Kidney (tissue), 14 donors: ENCODE data around the gene SPX. TPM values are rescaled to one million over a fixed set of nuclear protein-coding genes. Genes with fewer than 3 reads are reported as not detected.

Source experiments
- DNase-seq, 5 donors: peaks; one replicate each; pipeline ENCODE4 v3.0.0-alpha.2; 2013 to 2020
- FAIRE-seq: peaks from 2 replicates; lab custom pipeline; 2012; peaks lifted over from hg19 to GRCh38; lab: Jason Lieb, UNC
- H3K27ac ChIP-seq, 2 donors: one replicate each; pipeline ENCODE4 v1.7.0; 2013; ENCODE audit warnings: low read depth in 2 of 2, low read length in 2 of 2, inconsistent platforms in 1 of 2
- H3K27me3 ChIP-seq: one replicate; pipeline ENCODE4 v1.7.1; 2013; ENCODE audit warnings: low read length, inconsistent platforms; ENCODE audit not compliant: control insufficient read depth, insufficient read depth
- H3K36me3 ChIP-seq, 3 donors: one replicate each; pipeline versions ENCODE4 v1.7.0 to v1.7.1; 2013; ENCODE audit warnings: low read length in 3 of 3, control low read depth in 1 of 3, inconsistent platforms in 1 of 3; ENCODE audit not compliant: insufficient read depth in 3 of 3, control insufficient read depth in 2 of 3
- H3K4me1 ChIP-seq, 3 donors: one replicate each; pipeline versions ENCODE4 v1.7.0 to v1.7.1; 2013; ENCODE audit warnings: low read length in 3 of 3, inconsistent platforms in 1 of 3, low read depth in 1 of 3; ENCODE audit not compliant: control insufficient read depth in 2 of 3, insufficient read depth in 2 of 3
- H3K4me3 ChIP-seq, 3 donors: one replicate each; pipeline versions ENCODE4 v1.7.0 to v1.8.1; 2013; ENCODE audit warnings: low read length in 3 of 3, control low read depth in 1 of 3, inconsistent platforms in 1 of 3
- H3K9ac ChIP-seq, 3 donors: one replicate each; pipeline versions ENCODE4 v1.7.0 to v1.7.1; 2013; ENCODE audit warnings: low read length in 3 of 3, control low read depth in 1 of 3, inconsistent platforms in 1 of 3
- H3K9me3 ChIP-seq, 3 donors: one replicate each; pipeline versions ENCODE4 v1.7.0 to v1.7.1; 2013; ENCODE audit warnings: low read length in 3 of 3, control low read depth in 1 of 3, inconsistent platforms in 1 of 3; ENCODE audit not compliant: control insufficient read depth in 2 of 3, insufficient read depth in 1 of 3
- CTCF ChIP-seq: IDR thresholded peaks from 3 replicates; pipeline ENCODE4 v1.5.1; 2012; ENCODE audit warnings: mild to moderate bottlenecking, moderate library complexity, borderline replicate concordance; ENCODE audit not compliant: insufficient read depth; ENCODE audit errors: extremely low read depth
- intact Hi-C: fragments of 100-400 bp; cut with DNase I; formaldehyde crosslinking; loops from one replicate; pipeline ENCODE4 v1.11.1; 2022
- polyA plus RNA-seq: library from polyadenylated mRNA; stranded (reverse); fragments of 350-450 nt; fragmentation: Illumina TruSeq; extraction: RNeasy Lipid Tissue Mini Kit (QIAGEN cat#74804); gene quantifications from one replicate; pipeline ENCODE4 v1.2.3, GENCODE V29; 2014; ENCODE audit warnings: low read depth, low replicate concordance; ENCODE audit not compliant: insufficient read depth
- total RNA-seq: library from RNA; stranded (reverse); fragmentation: NEBNext Ultra II Directional; extraction: Animal tissue kit (Norgen Biotek cat#: 25700); gene quantifications from one replicate; pipeline ENCODE4 v1.2.1, GENCODE V29; 2021
- donor health status: control.
- donor health status: control.
- donor health status: control.
- donor health status: control.
- donor health status: control.
- donor health status: DM: yes; HTN: yes; CAD: no.
- donor health status: Normal renal cell carcinoma (clear cell type).

The SPX gene
- total and polyA plus RNA-seq, 2 donors from 2014 or later: 28.2 to 52.2 TPM

- DNase-seq: no peak
- no peaks in the 10 kb centered on the region for H3K9me3 ChIP-seq
- H3K4me1 ChIP-seq: no peaks in the 10 kb centered on the region
- FAIRE-seq: no peak
- no peak overlapping the region for H3K9ac ChIP-seq
- TF ChIP-seq CTCF: no peak
- intact Hi-C loops: no loop called here
- no peaks in the 10 kb centered on the region for H3K27me3 ChIP-seq
- H3K27ac ChIP-seq: no peak overlapping the region
- H3K36me3 ChIP-seq: peaks cover 0 to 19% (median 2%) of the 10 kb centered on the region in 3 donors
- H3K4me3 ChIP-seq: no peak overlapping the region
Measured at GRCh38 chr12:21518451-21518850, 7.6 kb upstream of the SPX start.

- DNase-seq (no peak), FAIRE-seq (no peak)
- intact Hi-C loops: no loop called here
- H3K4me3 ChIP-seq: no peak overlapping the region
- no peaks in the 10 kb centered on the region for H3K4me1 ChIP-seq
- no peak overlapping the region for H3K27ac ChIP-seq
- no peaks in the 10 kb centered on the region for H3K9me3 ChIP-seq
- TF ChIP-seq CTCF: no peak
- H3K27me3 ChIP-seq: no peaks in the 10 kb centered on the region
- peak overlapping the region in 1 of 3 donors; percentile 2 for H3K9ac ChIP-seq
- no peaks in the 10 kb centered on the region for H3K36me3 ChIP-seq
Measured at GRCh38 chr12:21521541-21521940, 4.6 kb upstream of the SPX start.

- H3K27me3 ChIP-seq: no peaks in the 10 kb centered on the region
- H3K9ac ChIP-seq: no peak overlapping the region
- H3K4me3 ChIP-seq: no peak overlapping the region
- no peaks in the 10 kb centered on the region for H3K4me1 ChIP-seq
- no peak for TF ChIP-seq CTCF
- no peak overlapping the region for H3K27ac ChIP-seq
- DNase-seq (no peak), FAIRE-seq (no peak)
- no peaks in the 10 kb centered on the region for H3K36me3 ChIP-seq
- intact Hi-C loops: no loop called here
- H3K9me3 ChIP-seq: no peaks in the 10 kb centered on the region
Measured at GRCh38 chr12:21523148-21523547, 2.9 kb upstream of the SPX start.

- Histone ChIP-seq H3K9me3 (no peaks in the 10 kb centered on the region), H3K9ac (peak overlapping the region in 2 of 3 donors; percentile 43 to 72), H3K27ac (peak overlapping the region; percentile 77 to 85), H3K27me3 (no peaks in the 10 kb centered on the region), H3K4me1 (peaks cover 0 to 9% (median 0%) of the 10 kb centered on the region in 3 donors), H3K36me3 (no peaks in the 10 kb centered on the region), H3K4me3 (peak overlapping the region; percentile 44 to 75 (median 72))
- FAIRE-seq (no peak), DNase-seq (peak in 1 of 5 donors; percentile 37)
- intact Hi-C loops: no loop called here
- TF ChIP-seq CTCF: no peak
Measured at GRCh38 chr12:21526721-21527345, 737 bp downstream of the SPX start.
